Panc1 (cell line): ENCODE results near the gene PLN. TPM values are rescaled to one million over a fixed set of nuclear protein-coding genes. Genes with fewer than 3 reads are reported as not detected.

ENCODE experiments used
- ATAC-seq: fragments of 200-7000 bp; cut with Tn5 transposase; 2 replicates; pipeline ENCODE4 v1.9.1; 2020; ENCODE audit warnings: mild to moderate bottlenecking, moderate library complexity
- BruUV-seq: library from RNA; stranded (reverse); fragments of 400-500 nt; replicated peaks from 2 replicates; lab custom pipeline; 2021; lab: Mats Ljungman, UMichigan
- CTCF ChIA-PET: fragments of 300-600 bp; sonication (Branson Sonifier 250); formaldehyde crosslinking; loops from one replicate; lab custom pipeline; 2022; ENCODE audit warnings: antibody characterized with exemption; lab: Charles Lee
- POLR2A ChIA-PET: fragments of 300-600 bp; sonication (Branson Sonifier 250); formaldehyde crosslinking; loops from one replicate; lab custom pipeline; 2022; ENCODE audit warnings: antibody characterized with exemption; lab: Charles Lee
- DNase-seq: peaks from one replicate; pipeline ENCODE4 v3.0.0-alpha.2; 2010; ENCODE audit warnings: low read depth, low spot score
- H3K27ac ChIP-seq: 2 replicates; pipeline ENCODE4 v1.5.1; 2011; ENCODE audit warnings: mild to moderate bottlenecking, low read length, inconsistent platforms
- H3K27me3 ChIP-seq: fragments of 200-500 bp; sonication (Bioruptor generic); 2 replicates; pipeline ENCODE4 v1.6.0; 2014; ENCODE audit warnings: low read length, inconsistent platforms; ENCODE audit not compliant: control insufficient read depth, insufficient read depth
- H3K36me3 ChIP-seq: fragments of 200-500 bp; sonication (Bioruptor generic); 2 replicates; pipeline ENCODE4 v1.5.1; 2014; ENCODE audit warnings: inconsistent platforms, mild to moderate bottlenecking, low read length, moderate library complexity; ENCODE audit not compliant: control insufficient read depth, insufficient read depth
- H3K4me1 ChIP-seq: 2 replicates; pipeline ENCODE4 v1.5.1; 2011; ENCODE audit warnings: inconsistent platforms, mild to moderate bottlenecking, low read length, moderate library complexity; ENCODE audit not compliant: control insufficient read depth, insufficient read depth
- H3K4me3 ChIP-seq, 2 experiments: 2 replicates each; pipeline ENCODE4 v1.5.1; 2011 to 2012; ENCODE audit warnings: low read depth in 2 of 2, low read length in 2 of 2, mild to moderate bottlenecking in 2 of 2, inconsistent platforms in 1 of 2, moderate library complexity in 1 of 2
- H3K9me3 ChIP-seq: fragments of 200-500 bp; sonication (Bioruptor generic); 2 replicates; pipeline ENCODE4 v1.5.1; 2014; ENCODE audit warnings: low read depth, mild to moderate bottlenecking, inconsistent platforms, low read length, moderate library complexity; ENCODE audit not compliant: control insufficient read depth, insufficient read depth
- CTCF ChIP-seq: fragments of 450-650 bp; IDR thresholded peaks from 2 replicates; pipeline ENCODE4 v1.5.1; 2017; ENCODE audit warnings: mild to moderate bottlenecking
- POLR2AphosphoS5 ChIP-seq: IDR thresholded peaks from 2 replicates; pipeline ENCODE4 v1.6.1; 2012; ENCODE audit warnings: mild to moderate bottlenecking, low read depth, low read length, moderate library complexity
- REST ChIP-seq, 2 experiments: IDR thresholded peaks; 2 replicates each; pipeline ENCODE4 v1.6.1; 2011 to 2012; ENCODE audit warnings: low read depth in 2 of 2, control low read depth in 1 of 2, low read length in 1 of 2, mild to moderate bottlenecking in 1 of 2, moderate library complexity in 1 of 2; ENCODE audit not compliant: insufficient read depth in 1 of 2
- SIN3A ChIP-seq: IDR thresholded peaks from 2 replicates; pipeline ENCODE4 v1.6.1; 2012; ENCODE audit warnings: low read depth, mild to moderate bottlenecking, low read length, moderate library complexity, borderline replicate concordance; ENCODE audit not compliant: insufficient read depth
- TCF7L2 ChIP-seq: IDR thresholded peaks from 2 replicates; pipeline ENCODE4 v1.6.1; 2011; ENCODE audit warnings: mild to moderate bottlenecking, low read depth, low read length, inconsistent platforms
- in situ Hi-C: cut with HindIII; loops from 2 replicates; pipeline ENCODE4 v1.10.0; 2016; ENCODE audit warnings: low sequenced_read_pairs, low pct_unique_long_range_greater_than_20kb
- intact Hi-C: fragments of 100-400 bp; cut with micrococcal nuclease; formaldehyde crosslinking; loops from one replicate; pipeline ENCODE4 v1.10.0; 2022; ENCODE audit not compliant: unreplicated experiment
- total RNA-seq: library from RNA; stranded (reverse); gene quantifications from one replicate; pipeline ENCODE4 v1.2.1, GENCODE V29; 2021; ENCODE audit not compliant: unreplicated experiment

The PLN gene
- total RNA-seq, 1 experiment from 2014 or later, result not detected

DNA sequence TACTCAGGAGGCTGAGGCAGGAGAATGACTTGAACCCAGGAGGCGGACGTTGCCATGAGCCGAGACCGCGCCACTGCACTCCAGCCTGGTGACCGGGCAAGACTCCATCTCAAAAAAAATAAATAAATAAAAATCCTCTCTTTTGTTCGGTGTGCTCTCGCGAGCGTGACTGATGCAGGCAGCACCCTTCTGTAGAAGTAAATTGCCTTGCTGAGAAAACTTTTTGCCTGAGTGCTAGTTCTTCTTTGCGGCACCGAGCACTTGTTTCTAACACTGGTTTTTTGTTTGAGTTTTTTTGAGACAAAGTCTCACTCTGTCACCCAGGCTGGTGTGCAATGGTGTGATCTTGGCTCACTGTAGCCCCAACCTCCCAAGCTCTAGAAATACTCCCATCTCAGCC, 30.5 kb downstream of the PLN start:
- no peaks in the 10 kb centered on the region for H3K4me1 ChIP-seq
- ChIA-PET CTCF (no interaction called here), POLR2A (no interaction called here)

DNA sequence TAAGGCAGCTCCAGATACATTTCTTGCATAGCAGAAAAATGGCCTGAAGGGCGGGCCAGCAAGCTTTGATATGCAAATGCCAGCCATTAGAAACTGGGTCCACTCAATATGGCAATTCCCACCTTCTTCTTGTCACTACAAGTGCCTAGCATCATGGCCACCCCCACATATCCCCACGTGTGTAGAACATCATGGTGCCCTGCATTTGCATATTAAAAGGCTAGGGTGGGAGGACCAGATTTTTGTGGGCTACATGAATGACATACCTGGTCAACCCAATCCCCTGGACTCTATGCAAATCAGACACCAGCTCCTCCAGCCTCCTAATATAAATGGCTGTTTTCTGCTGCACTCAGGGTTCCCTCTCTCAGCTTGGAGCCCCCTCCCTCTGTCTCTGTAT, 31.7 kb downstream of the PLN start:
- ATAC-seq, result no peak
- in situ Hi-C loops, result no loop called here

More for the DNA sequence above, 30.5 kb downstream of the PLN start:
- no peak for ATAC-seq
- TF ChIP-seq SIN3A, result no peak
- no peak for TF ChIP-seq CTCF
- TF ChIP-seq TCF7L2, result no peak
- TF ChIP-seq REST (IDR thresholded peaks at IDR 0.05; ENCODE audit: insufficient read depth in 1 of 2, low read depth in 2 of 2, low read length in 1 of 2), result no peak
- no peak for TF ChIP-seq POLR2AphosphoS5
- no TSS peak for BruUV-seq
- no peaks in the 10 kb centered on the region for H3K36me3 ChIP-seq
- no peak overlapping the region for H3K27ac ChIP-seq
- peaks cover 43% of the 10 kb centered on the region; the same call in 1 of the 2 replicates for H3K9me3 ChIP-seq
- intact Hi-C loops (no loop called here), in situ Hi-C loops (no loop called here)
- no peaks in the 10 kb centered on the region for H3K27me3 ChIP-seq
- no peak for DNase-seq
- H3K4me3 ChIP-seq, result no peak overlapping the region

More for the DNA sequence above, 31.7 kb downstream of the PLN start:
- BruUV-seq, result no TSS peak
- intact Hi-C loops, result no loop called here
- DNase-seq, result no peak
- Histone ChIP-seq H3K27ac (no peak overlapping the region), H3K4me3 (no peak overlapping the region), H3K4me1 (no peaks in the 10 kb centered on the region), H3K9me3 (peaks cover 33% of the 10 kb centered on the region; the same call in 1 of the 2 replicates), H3K36me3 (no peaks in the 10 kb centered on the region), H3K27me3 (no peaks in the 10 kb centered on the region)
- CTCF ChIA-PET, result no interaction called here
- POLR2A ChIA-PET, result no interaction called here
- TF ChIP-seq POLR2AphosphoS5, result no peak
- no peak for TF ChIP-seq CTCF
- TF ChIP-seq SIN3A, result no peak
- no peak for TF ChIP-seq TCF7L2
- TF ChIP-seq REST (IDR thresholded peaks at IDR 0.05; ENCODE audit: insufficient read depth in 1 of 2, low read depth in 2 of 2, low read length in 1 of 2), result no peak
